Measurements from ENCODE around the gene OR11G2.
"Not testable (repeated sequence)": the region's sequence is repeated elsewhere in the genome, so short reads cannot be mapped to it uniquely, and the experiment has no call there.

Gene OR11G2

GRCh38 chr14:20190596-20190995 lies at the start of gene OR11G2:
TSS of gene OR11G2 (plus strand) at chr14:20190896. CDS start at chr14:20197438, 6,542 bp downstream.
- DNase-seq (ENCODE audit: low read depth): no peak

- no peak for DNase-seq (ENCODE audit: low read depth)
These were observed 46.8 kb upstream of the OR11G2 start for GRCh38 chr14:20143911-20144310.

- no peak for DNase-seq (ENCODE audit: low read depth)
These were observed 45.9 kb upstream of the OR11G2 start for GRCh38 chr14:20144820-20145219.

GRCh38 chr14:20164462-20164861 lies 26.2 kb upstream of the OR11G2 start:
- no peak for DNase-seq (ENCODE audit: low read depth)

GRCh38 chr14:20167091-20167490 lies 23.6 kb upstream of the OR11G2 start:
- no peak for DNase-seq (ENCODE audit: low read depth)

DNA sequence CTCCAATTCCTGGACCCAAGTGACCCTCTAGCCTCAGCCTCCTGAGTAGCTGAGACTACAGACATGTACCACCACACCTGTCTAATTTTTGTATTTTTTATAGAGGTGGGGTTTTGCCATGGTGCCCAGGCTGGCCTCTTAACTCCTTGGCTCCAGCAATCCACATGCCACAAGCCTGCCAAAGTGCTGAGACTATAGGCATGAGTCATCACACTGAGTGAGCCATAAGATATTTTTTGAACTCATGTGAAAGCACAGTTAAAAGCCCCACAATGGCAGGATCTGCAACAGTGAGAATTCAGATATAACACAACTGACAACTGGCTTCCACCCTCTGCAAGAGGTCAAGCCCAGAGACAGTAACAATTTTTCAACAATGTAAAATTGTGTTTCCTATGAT lies 20.8 kb upstream of the OR11G2 start:
- DNase-seq (ENCODE audit: low read depth): not testable (repeated sequence)

DNA sequence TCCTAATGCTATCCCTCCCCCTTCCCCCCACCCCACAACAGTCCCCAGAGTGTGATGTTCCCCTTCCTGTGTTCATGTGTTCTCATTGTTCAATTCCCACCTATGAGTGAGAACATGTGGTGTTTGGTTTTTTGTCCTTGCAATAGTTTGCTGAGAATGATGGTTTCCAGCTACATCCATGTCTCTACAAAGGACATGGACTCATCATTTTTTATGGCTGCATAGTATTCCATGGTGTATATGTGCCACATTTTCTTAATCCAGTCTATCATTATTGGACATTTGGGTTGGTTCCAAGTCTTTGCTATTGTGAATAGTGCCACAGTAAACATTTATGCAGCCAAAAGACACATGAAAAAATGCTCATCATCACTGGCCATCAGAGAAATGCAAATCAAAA lies 16.5 kb upstream of the OR11G2 start:
- DNase-seq (ENCODE audit: low read depth): not testable (repeated sequence)

- DNase-seq (ENCODE audit: low read depth): no peak
These were observed 14.4 kb upstream of the OR11G2 start for GRCh38 chr14:20176330-20176729.

GRCh38 chr14:20177433-20177974 lies 13.2 kb upstream of the OR11G2 start:
- DNase-seq (ENCODE audit: low read depth): no peak

DNA sequence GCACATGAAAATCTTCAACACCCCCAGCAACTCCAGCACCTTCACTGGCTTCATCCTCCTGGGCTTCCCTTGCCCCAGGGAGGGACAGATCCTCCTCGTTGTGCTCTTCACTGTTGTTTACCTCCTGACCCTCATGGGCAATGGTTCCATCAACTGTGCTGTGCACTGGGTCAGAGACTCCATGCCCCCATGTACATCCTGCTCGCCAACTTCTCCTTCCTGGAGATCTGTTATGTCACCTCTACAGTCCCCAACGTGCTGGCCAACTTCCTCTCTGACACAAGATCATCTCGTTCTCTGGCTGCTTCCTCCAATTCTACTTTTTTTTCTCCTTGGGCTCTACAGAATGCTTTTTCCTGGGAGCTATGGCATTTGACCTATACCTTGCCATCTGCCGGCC lies 11.5 kb upstream of the OR11G2 start:
- DNase-seq (ENCODE audit: low read depth): no peak

GRCh38 chr14:20179880-20180279 lies 10.8 kb upstream of the OR11G2 start:
- DNase-seq (ENCODE audit: low read depth): no peak

DNA sequence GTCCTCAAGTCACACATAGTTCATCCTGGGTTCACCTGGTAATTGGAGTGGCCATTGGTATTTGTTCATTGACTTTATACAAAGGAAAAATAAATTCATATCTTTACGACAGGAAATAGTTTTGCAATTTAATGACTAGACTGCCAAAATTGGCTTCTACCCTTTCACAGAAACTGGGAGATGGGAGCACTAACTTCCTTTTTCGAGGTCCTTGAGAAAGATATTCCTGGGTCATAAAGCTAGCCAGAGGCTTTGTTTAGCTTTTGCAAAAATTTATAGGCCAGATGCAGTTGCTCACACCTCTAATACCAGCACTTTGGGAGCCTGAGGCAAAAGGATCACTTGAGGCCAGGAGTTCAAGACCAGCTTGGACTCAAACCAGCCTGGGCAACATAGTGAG lies 10.2 kb upstream of the OR11G2 start:
- no peak for DNase-seq (ENCODE audit: low read depth)

DNA sequence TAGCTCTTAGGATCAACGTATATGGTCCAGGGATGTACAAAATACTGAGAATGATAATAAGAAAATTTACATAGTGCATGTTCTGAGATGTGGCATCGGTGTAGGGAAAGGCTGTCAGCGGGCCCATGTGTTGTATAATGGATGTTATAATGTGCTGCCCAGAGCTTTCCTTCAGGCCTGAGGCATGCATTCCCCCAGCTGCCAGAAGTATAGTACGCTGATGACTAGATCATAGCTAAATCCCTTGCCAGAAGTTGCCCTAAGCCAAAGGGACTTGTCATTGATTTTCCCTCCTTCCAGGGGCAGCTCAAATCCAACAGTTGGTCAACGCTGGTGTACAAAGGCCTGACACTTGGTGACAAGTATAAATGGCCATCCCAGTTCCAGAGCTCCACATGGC lies 6.5 kb upstream of the OR11G2 start:
- DNase-seq (ENCODE audit: low read depth): no peak

- DNase-seq (ENCODE audit: low read depth): no peak
These were observed 700 bp downstream of the OR11G2 start for GRCh38 chr14:20191396-20191795.

DNA sequence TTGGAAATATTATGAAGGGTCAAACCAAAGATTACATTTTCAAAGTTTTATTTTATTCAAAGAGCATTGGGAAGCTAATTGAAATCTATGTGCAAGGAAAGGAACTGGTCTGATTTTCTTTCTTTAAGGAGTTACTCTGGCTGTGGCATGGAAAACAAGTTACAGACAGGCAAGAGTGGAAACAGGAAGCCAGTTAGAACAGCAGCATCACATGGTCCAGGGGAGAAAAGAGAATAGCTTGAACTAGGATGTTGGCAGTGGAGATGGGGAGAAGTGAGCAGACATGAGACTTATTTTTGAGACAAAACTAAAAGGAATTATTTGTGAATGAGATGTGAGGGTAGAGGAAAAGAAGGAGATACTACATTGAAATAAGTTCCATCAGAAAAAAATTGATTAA lies 3.4 kb downstream of the OR11G2 start:
- no peak for DNase-seq (ENCODE audit: low read depth)

DNA sequence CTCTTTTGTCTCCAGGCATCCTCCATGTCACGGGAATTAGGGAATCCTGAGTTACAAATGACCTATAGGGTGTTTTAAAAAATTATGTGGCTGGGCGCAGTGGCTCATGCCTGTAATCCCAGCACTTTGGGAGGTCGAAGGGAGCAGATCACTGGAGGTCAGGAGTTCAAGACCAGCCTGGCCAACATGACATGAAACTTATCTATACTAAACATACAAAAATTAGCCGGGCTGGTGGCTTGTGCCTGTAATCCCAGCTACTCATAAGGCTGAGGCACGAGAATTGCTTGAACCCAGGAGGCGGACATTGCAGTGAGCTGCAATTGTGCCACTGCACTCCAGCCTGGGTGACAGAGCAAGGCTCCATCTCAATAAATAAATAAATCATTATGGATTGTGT lies 4.5 kb downstream of the OR11G2 start:
- DNase-seq (ENCODE audit: low read depth): not testable (repeated sequence)

DNA sequence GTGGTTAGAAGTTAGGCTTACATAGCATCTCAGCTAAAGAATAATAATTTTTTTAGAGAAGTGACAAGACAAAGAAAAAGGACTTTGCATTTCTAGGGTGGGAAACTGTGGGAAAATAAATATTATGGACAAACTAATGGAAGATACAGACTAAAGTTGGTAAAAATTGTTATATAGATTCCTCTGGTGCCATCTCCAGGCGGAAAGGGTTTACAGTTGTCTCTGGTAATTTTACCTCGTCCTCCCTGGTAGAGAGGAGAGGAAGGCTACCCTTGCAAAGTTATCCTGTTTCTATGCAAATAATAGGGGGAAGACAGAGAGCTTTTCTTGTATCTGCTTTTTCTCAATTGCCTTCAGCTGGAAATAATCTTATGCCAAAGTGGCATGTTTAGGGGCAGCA lies 5.2 kb downstream of the OR11G2 start:
- no peak for DNase-seq (ENCODE audit: low read depth)

GRCh38 chr14:20197459-20197858 lies 6.8 kb downstream of the OR11G2 start:
- no peak for DNase-seq (ENCODE audit: low read depth)

- no peak for DNase-seq (ENCODE audit: low read depth)
These were observed 8.3 kb downstream of the OR11G2 start for GRCh38 chr14:20198991-20199390.

DNA sequence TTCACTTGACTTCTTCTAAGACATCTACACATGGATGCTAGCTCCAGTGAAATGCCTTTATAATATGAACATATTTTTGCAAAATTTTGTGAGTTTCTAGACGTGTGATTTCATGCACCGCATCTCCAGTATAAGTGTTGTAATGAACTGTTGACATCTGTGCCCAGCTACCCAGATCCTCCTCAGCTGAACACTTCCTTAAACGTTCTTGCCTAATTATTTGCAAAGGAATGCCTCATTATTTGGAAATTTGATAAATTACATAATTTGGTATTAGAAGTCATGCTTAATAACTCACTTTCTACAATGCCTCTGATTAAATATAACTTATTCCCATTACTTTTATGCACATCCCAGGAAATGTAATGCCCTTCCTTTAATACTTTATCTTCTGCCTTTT lies 14.0 kb downstream of the OR11G2 start:
- no peak for DNase-seq (ENCODE audit: low read depth)

- DNase-seq (ENCODE audit: low read depth): no peak
These were observed 18.9 kb downstream of the OR11G2 start for GRCh38 chr14:20209595-20209994.

GRCh38 chr14:20212406-20212805 lies 21.7 kb downstream of the OR11G2 start:
- DNase-seq (ENCODE audit: low read depth): not testable (repeated sequence)

DNA sequence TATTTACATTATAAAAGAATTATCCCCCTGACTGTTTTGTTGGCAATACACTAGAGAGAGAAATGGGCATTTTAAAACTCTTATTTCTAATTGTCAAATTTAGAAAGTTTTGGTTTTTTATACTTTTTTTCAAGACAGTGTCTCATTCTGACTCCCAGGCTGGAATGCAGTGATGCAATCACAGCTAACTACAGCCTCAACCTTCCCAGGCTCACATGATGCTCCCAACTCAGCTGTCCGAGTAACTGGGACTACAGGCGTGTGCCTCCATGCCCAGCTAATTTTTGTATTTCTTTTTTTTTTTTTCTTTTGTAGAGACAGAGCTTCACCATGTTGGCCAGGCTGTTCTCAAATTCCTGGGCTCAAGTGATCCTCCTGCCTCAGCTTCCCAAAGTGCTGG lies 24.5 kb downstream of the OR11G2 start:
- no peak for DNase-seq (ENCODE audit: low read depth)

DNA sequence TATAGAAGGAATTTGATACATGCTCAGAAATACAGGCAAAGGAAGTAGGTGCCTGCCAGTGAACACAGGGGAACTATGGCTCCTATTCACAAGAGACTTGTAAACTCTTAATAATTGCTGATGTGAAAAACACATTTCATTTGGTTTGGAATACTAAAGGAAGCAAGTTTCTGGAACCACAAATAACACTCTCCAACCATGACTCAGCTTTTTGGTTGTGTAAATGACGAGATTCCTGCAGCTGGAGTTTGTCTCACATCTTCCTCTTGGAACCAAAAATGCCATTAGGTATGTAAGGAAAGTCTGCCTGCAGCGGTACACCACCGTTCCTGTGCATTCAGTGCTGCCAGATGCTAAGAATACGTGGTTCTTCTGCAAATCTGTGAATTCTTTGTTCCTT lies 28.3 kb downstream of the OR11G2 start:
- DNase-seq (ENCODE audit: low read depth): no peak

GRCh38 chr14:20223410-20223809 lies 32.7 kb downstream of the OR11G2 start, which contains the start of gene OR11H6:
TSS of gene OR11H6 (plus strand) at chr14:20223710. CDS start at chr14:20223710, 0 bp downstream.
- DNase-seq (ENCODE audit: low read depth): no peak

All from stimulated activated CD8-positive, alpha-beta memory T cell treated with anti-CD3 and anti-CD28 coated beads, Interleukin-15, amount 100 ng/mL, for 1 hour (primary cell).